IPS-20b (cell line): ENCODE measurements around the gene NOTCH1.

ENCODE experiments used
- H3K27ac ChIP-seq: one replicate; pipeline ENCODE4 v1.5.1; 2013; ENCODE audit warnings: low read length
- H3K27me3 ChIP-seq: 2 replicates; pipeline ENCODE4 v1.6.1; 2013; ENCODE audit warnings: mild to moderate bottlenecking, low read length, inconsistent platforms; ENCODE audit not compliant: insufficient read depth
- H3K36me3 ChIP-seq: 2 replicates; pipeline ENCODE4 v1.6.1; 2013; ENCODE audit warnings: low read depth, mild to moderate bottlenecking, inconsistent platforms, low read length, moderate library complexity; ENCODE audit not compliant: insufficient read depth
- H3K4me1 ChIP-seq: 2 replicates; pipeline ENCODE4 v1.6.1; 2013; ENCODE audit warnings: mild to moderate bottlenecking, control low read depth, inconsistent platforms, low read length, moderate library complexity; ENCODE audit not compliant: insufficient read depth
- H3K4me3 ChIP-seq: 2 replicates; pipeline ENCODE4 v1.5.1; 2013; ENCODE audit warnings: mild to moderate bottlenecking, low read length, inconsistent platforms
- H3K9ac ChIP-seq: 2 replicates; pipeline ENCODE4 v1.6.1; 2013; ENCODE audit warnings: low read depth, mild to moderate bottlenecking, inconsistent platforms, low read length, moderate library complexity
- H3K9me3 ChIP-seq: 2 replicates; pipeline ENCODE4 v1.6.1; 2013; ENCODE audit warnings: mild to moderate bottlenecking, low read depth, low read length, inconsistent platforms; ENCODE audit not compliant: insufficient read depth

NOTCH1 gene

DNA sequence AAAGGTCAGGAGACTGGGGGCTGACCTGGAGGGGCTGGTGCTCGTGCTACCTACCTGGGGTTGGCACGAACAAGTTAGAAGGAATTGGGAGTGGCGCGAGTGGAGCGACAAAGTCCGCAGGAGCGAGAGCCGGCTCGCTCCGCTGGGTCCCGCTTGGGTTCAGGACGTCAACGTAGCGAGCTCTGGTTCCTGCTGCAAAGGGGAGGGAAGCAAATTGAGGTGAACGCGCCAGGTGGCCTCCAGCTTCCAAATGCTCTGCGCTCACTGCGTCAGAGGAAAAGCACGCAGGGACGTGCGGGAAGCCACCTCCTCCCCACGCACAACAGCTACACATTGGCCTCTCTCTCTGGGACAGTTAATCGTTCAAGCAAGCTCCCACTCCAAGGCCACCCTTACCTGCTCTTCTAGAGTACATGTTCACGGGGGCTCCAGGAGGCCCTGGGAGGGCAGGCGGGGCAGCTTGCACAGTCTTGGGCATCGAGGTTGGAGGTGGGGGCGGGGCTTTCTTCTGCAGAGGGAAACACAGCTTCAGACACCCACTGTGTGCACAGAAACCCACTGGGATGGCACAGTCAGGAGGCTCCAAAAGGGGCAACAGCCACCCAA is 98.6 kb downstream of the NOTCH1 start:
- H3K9me3 ChIP-seq = no peaks in the 10 kb centered on the region
- H3K4me1 ChIP-seq = no peaks in the 10 kb centered on the region
- no peak overlapping the region for H3K4me3 ChIP-seq
- no peak overlapping the region for H3K9ac ChIP-seq
- peaks cover 94% of the 10 kb centered on the region for H3K36me3 ChIP-seq
- H3K27ac ChIP-seq = no peak overlapping the region
- no peaks in the 10 kb centered on the region for H3K27me3 ChIP-seq

DNA sequence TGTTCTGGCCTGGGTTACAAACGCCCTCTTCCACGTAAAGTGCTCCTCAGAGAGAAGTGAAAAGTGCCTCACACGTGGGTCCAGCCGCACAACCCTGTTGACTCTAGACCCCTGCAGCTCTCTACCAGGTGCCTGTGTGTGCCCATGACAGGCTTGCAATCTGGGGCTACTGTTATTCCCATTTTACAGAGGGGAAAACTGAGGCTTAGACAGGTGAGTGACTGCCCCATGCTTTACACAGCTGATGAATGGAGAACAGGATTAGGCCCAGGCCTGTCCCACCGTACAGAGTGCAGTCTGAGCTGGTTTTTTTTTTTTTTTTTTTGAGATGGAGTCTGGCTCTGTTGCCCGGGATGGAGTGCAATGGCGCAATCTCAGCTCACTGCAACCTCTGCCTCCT is 100.0 kb downstream of the NOTCH1 start:
- Histone ChIP-seq H3K27me3 (no peaks in the 10 kb centered on the region), H3K9ac (no peak overlapping the region), H3K4me1 (no peaks in the 10 kb centered on the region), H3K9me3 (no peaks in the 10 kb centered on the region), H3K27ac (no peak overlapping the region), H3K36me3 (peaks cover 96% of the 10 kb centered on the region), H3K4me3 (no peak overlapping the region)
